ENCODE measurements around the gene DGKG. TPM values are rescaled to one million over a fixed set of nuclear protein-coding genes. Genes with fewer than 3 reads are reported as not detected.

The DGKG gene
- total RNA-seq, 6 experiments from 2014 or later = 1.5 to 3.6 (median 2.0) TPM

DNA sequence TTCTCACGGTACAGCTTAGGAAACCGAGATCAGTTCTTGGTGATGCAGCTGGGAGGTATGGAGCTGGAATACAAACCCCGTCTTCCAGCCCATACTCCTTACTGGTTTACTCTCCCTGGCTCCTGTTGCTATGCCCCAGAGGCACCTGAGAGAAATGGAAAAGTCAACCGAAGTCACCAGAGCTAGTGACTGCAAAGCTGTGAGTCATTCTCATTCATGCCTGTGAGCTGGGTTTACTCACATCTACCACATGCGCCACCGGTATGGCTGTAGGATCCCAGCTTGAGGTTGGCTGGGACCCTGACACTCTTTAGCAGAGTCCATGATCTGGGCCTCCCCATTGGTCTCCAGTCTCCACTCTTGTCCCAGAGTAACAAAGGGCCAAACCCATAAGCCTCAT lies 141.7 kb downstream of the DGKG start:
- no peaks in the 10 kb centered on the region for H3K4me1 ChIP-seq
- no peaks in the 10 kb centered on the region for H3K27me3 ChIP-seq
- H3K4me3 ChIP-seq = no peak overlapping the region
- DNase-seq = no peak
- no peaks in the 10 kb centered on the region for H3K9me3 ChIP-seq
- no peaks in the 10 kb centered on the region for H3K36me3 ChIP-seq
- H3K27ac ChIP-seq = no peak overlapping the region
- 81% methylated on average over 4 of the region's 6 CpGs for WGBS (ENCODE audit: insufficient coverage, low coverage, low lambda C conversion rate, missing lambda C conversion rate)
- intact Hi-C loops (cut with DNase I) = no loop called here
- ATAC-seq = peak in 1 of 4 donors; percentile 10
- TF ChIP-seq CTCF (IDR thresholded peaks at IDR 0.05) = no peak
- TF ChIP-seq POLR2A (IDR thresholded peaks at IDR 0.05) = no peak

DNA sequence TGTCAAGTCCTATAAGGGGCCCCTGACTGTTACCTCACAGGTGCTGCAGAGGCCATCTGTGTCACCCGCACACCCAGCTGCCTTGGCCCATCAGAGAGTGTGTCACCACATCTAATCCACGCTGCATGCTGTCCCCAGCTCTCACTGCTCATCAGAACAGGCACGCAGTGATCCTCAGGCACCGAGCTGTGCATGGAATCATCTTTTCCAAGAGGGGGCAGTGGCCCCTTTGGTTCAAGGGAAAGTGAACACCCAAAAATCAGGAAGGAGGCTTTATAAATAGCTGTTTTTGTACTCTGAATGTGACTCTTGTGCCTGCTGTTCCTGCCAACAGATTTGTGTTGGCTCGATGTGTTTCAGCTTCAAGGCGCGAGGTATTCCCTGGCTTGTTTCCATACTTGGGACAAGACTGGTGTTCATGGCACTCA lies 142.8 kb downstream of the DGKG start:
- H3K36me3 ChIP-seq = no peaks in the 10 kb centered on the region
- ATAC-seq = no peak
- intact Hi-C loops (cut with DNase I) = no loop called here
- no peak overlapping the region for H3K4me3 ChIP-seq
- no peaks in the 10 kb centered on the region for H3K27me3 ChIP-seq
- 70% methylated on average over 4 of the region's 7 CpGs for WGBS (ENCODE audit: insufficient coverage, low coverage, low lambda C conversion rate, missing lambda C conversion rate)
- H3K9me3 ChIP-seq = no peaks in the 10 kb centered on the region
- no peak for DNase-seq
- no peaks in the 10 kb centered on the region for H3K4me1 ChIP-seq
- TF ChIP-seq CTCF (IDR thresholded peaks at IDR 0.05) (no peak), POLR2A (IDR thresholded peaks at IDR 0.05) (no peak)
- H3K27ac ChIP-seq = no peak overlapping the region

GRCh38 chr3:186218421-186218820 lies 143.6 kb downstream of the DGKG start:
- no peaks in the 10 kb centered on the region for H3K9me3 ChIP-seq
- intact Hi-C loops (cut with DNase I) = no loop called here
- no peaks in the 10 kb centered on the region for H3K36me3 ChIP-seq
- 100% methylated on average over 2 of the region's 8 CpGs for WGBS (ENCODE audit: insufficient coverage, low coverage, low lambda C conversion rate, missing lambda C conversion rate)
- H3K4me1 ChIP-seq = no peaks in the 10 kb centered on the region
- ATAC-seq (no peak), DNase-seq (no peak)
- H3K27ac ChIP-seq = no peak overlapping the region
- H3K27me3 ChIP-seq = no peaks in the 10 kb centered on the region
- TF ChIP-seq POLR2A (IDR thresholded peaks at IDR 0.05) (no peak), CTCF (IDR thresholded peaks at IDR 0.05) (no peak)
- H3K4me3 ChIP-seq = no peak overlapping the region

DNA sequence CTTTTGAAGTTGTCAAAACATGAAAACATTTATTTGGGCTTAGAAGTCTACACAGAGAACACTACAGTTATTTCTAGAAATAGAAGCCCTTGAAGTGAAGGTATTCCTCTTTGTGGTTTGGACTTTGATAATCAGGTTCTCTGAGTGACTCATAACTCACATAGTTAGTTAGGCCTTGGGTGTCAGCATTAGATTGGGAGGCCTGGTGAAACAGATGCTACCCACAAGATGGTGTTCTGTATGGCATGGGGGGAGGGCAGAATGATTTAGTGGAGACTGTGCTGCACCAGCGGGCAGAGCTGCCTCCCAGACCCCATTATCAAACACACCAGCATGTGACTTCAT lies 144.2 kb downstream of the DGKG start:
- no peak overlapping the region for H3K4me3 ChIP-seq
- intact Hi-C loops (cut with DNase I) = no loop called here
- TF ChIP-seq CTCF (IDR thresholded peaks at IDR 0.05) (no peak), POLR2A (IDR thresholded peaks at IDR 0.05) (no peak)
- no CpG with 5 or more reads among the region's 1 CpG for WGBS (ENCODE audit: insufficient coverage, low coverage, low lambda C conversion rate, missing lambda C conversion rate)
- no peaks in the 10 kb centered on the region for H3K9me3 ChIP-seq
- no peak for ATAC-seq
- no peak for DNase-seq
- no peak overlapping the region for H3K27ac ChIP-seq
- H3K4me1 ChIP-seq = no peaks in the 10 kb centered on the region
- H3K27me3 ChIP-seq = no peaks in the 10 kb centered on the region
- no peaks in the 10 kb centered on the region for H3K36me3 ChIP-seq

Measured in right lobe of liver (tissue), 6 donors.